Natural killer cell (primary cell): ENCODE results near the gene TBX18. TPM values are rescaled to one million over a fixed set of nuclear protein-coding genes. Genes with fewer than 3 reads are reported as not detected.

ENCODE experiments used
- ATAC-seq, 3 donors: fragments of 150-1000 bp in 2 of 3; fragments of 200-7000 bp in 1 of 3; cut with Tn5 transposase; 1 replicate in 1 of 3; 2 replicates in 2 of 3; pipeline ENCODE4 v1.10.0; 2021; ENCODE audit warnings: mild to moderate bottlenecking in 2 of 3, moderate library complexity in 2 of 3
- DNase-seq, 2 donors: peaks; one replicate each; pipeline versions ENCODE4 v3.0.0 to v3.0.0-alpha.2; 2013 to 2021; ENCODE audit warnings: mixed read lengths in 1 of 2
- H3K27ac ChIP-seq: one replicate; pipeline ENCODE4 v1.5.1; 2013; ENCODE audit warnings: mild to moderate bottlenecking, low read length
- H3K27me3 ChIP-seq: one replicate; pipeline ENCODE4 v1.6.1; 2013; ENCODE audit warnings: low read length; ENCODE audit not compliant: control insufficient read depth, insufficient read depth
- H3K36me3 ChIP-seq: one replicate; pipeline ENCODE4 v1.6.1; 2013; ENCODE audit warnings: low read length; ENCODE audit not compliant: control insufficient read depth, insufficient read depth
- H3K4me1 ChIP-seq: one replicate; pipeline ENCODE4 v1.6.1; 2013; ENCODE audit warnings: low read length; ENCODE audit not compliant: control insufficient read depth, insufficient read depth
- H3K4me3 ChIP-seq: one replicate; pipeline ENCODE4 v1.5.1; 2013; ENCODE audit warnings: low read length
- H3K9me3 ChIP-seq: one replicate; pipeline ENCODE4 v1.6.1; 2013; ENCODE audit warnings: low read length; ENCODE audit not compliant: control insufficient read depth, insufficient read depth
- H3K27ac Mint-ChIP-seq, 2 donors: one replicate each; pipeline ENCODE4 v1.8.0; 2022; ENCODE audit warnings: mild to moderate bottlenecking in 2 of 2, mixed read lengths in 2 of 2, moderate library complexity in 1 of 2
- H3K27me3 Mint-ChIP-seq, 2 donors: one replicate each; pipeline ENCODE4 v1.8.0; 2022; ENCODE audit warnings: low read depth in 2 of 2, mixed read lengths in 2 of 2
- H3K36me3 Mint-ChIP-seq: one replicate; pipeline ENCODE4 v1.8.0; 2022; ENCODE audit warnings: mixed read lengths
- H3K4me1 Mint-ChIP-seq, 2 donors: one replicate each; pipeline ENCODE4 v1.8.0; 2022; ENCODE audit warnings: mixed read lengths in 2 of 2
- H3K4me3 Mint-ChIP-seq: one replicate; pipeline ENCODE4 v1.8.0; 2022; ENCODE audit warnings: mild to moderate bottlenecking, moderate library complexity, mixed read lengths
- H3K9me3 Mint-ChIP-seq, 2 donors: one replicate each; pipeline ENCODE4 v1.8.0; 2022; ENCODE audit warnings: mixed read lengths in 2 of 2
- CTCF ChIP-seq: fragments of 200-600 bp; IDR thresholded peaks from one replicate; pipeline ENCODE4 v1.8.0; 2022; ENCODE audit warnings: antibody characterized with exemption
- WGBS: methylation state at CpG from one replicate; pipeline ENCODE4 v1.1.7; 2013; ENCODE audit warnings: missing lambda C conversion rate; ENCODE audit not compliant: insufficient coverage; 5-methylcytosine and 5-hydroxymethylcytosine counted together
- intact Hi-C: fragments of 100-400 bp; cut with micrococcal nuclease; formaldehyde crosslinking; loops from one replicate; pipeline ENCODE4 v1.14.2; 2022
- total RNA-seq, 4 donors: library from RNA; stranded (reverse); fragments of 120-200 nt in 1 of 4; gene quantifications; one replicate each; pipeline versions ENCODE4 v1.2.3 to v1.2.4, GENCODE V29; 2013 to 2022

Gene TBX18
- total RNA-seq, 3 donors from 2014 or later (not counting 1 experiment from before 2014, with no cell fraction given): not detected

GRCh38 chr6:84667252-84668213, 96.9 kb downstream of the TBX18 start:
- Mint-ChIP-seq H3K4me3 (no peak overlapping the region), H3K27me3 (no peaks in the 10 kb centered on the region), H3K36me3 (no peaks in the 10 kb centered on the region), H3K27ac (no peak overlapping the region), H3K4me1 (no peaks in the 10 kb centered on the region), H3K9me3 (peaks cover 7 to 8% of the 10 kb centered on the region in 2 donors)
- H3K27ac ChIP-seq: no peak overlapping the region
- ATAC-seq (no peak), DNase-seq (no peak)
- intact Hi-C loops: no loop called here
- WGBS: 86% methylated on average over 5 of the region's 5 CpGs
- H3K36me3 ChIP-seq: no peaks in the 10 kb centered on the region
- no peak for TF ChIP-seq CTCF
- H3K4me3 ChIP-seq: no peak overlapping the region
- H3K4me1 ChIP-seq: no peaks in the 10 kb centered on the region
- H3K27me3 ChIP-seq: no peaks in the 10 kb centered on the region
- no peaks in the 10 kb centered on the region for H3K9me3 ChIP-seq

GRCh38 chr6:84665401-84665800, 99.0 kb downstream of the TBX18 start:
- Histone ChIP-seq H3K27me3 (no peaks in the 10 kb centered on the region), H3K4me3 (no peak overlapping the region), H3K9me3 (peaks cover 3% of the 10 kb centered on the region), H3K27ac (no peak overlapping the region), H3K4me1 (no peaks in the 10 kb centered on the region), H3K36me3 (no peaks in the 10 kb centered on the region)
- TF ChIP-seq CTCF: no peak
- H3K4me3 Mint-ChIP-seq: no peak overlapping the region
- DNase-seq (no peak), ATAC-seq (no peak)
- H3K36me3 Mint-ChIP-seq: no peaks in the 10 kb centered on the region
- no peak overlapping the region for H3K27ac Mint-ChIP-seq
- intact Hi-C loops: no loop called here
- no peaks in the 10 kb centered on the region for H3K27me3 Mint-ChIP-seq
- no peaks in the 10 kb centered on the region for H3K4me1 Mint-ChIP-seq
- WGBS: 96% methylated on average over 4 of the region's 4 CpGs
- peaks cover 11 to 15% of the 10 kb centered on the region in 2 donors for H3K9me3 Mint-ChIP-seq

GRCh38 chr6:84663866-84664265, 100.5 kb downstream of the TBX18 start:
- Mint-ChIP-seq H3K9me3 (peaks cover 11 to 15% of the 10 kb centered on the region in 2 donors), H3K4me3 (no peak overlapping the region), H3K36me3 (no peaks in the 10 kb centered on the region), H3K27ac (no peak overlapping the region), H3K27me3 (no peaks in the 10 kb centered on the region), H3K4me1 (no peaks in the 10 kb centered on the region)
- no peak for DNase-seq
- no peaks in the 10 kb centered on the region for H3K4me1 ChIP-seq
- no peak overlapping the region for H3K27ac ChIP-seq
- 83% methylated on average over 1 of the region's 2 CpGs for WGBS
- H3K27me3 ChIP-seq: no peaks in the 10 kb centered on the region
- intact Hi-C loops: no loop called here
- ATAC-seq: no peak
- H3K4me3 ChIP-seq: no peak overlapping the region
- H3K9me3 ChIP-seq: peaks cover 3% of the 10 kb centered on the region
- no peaks in the 10 kb centered on the region for H3K36me3 ChIP-seq
- no peak for TF ChIP-seq CTCF
